GM13977 (cell line): ENCODE results near the gene ARHGEF2.

ENCODE experiments used
- DNase-seq: peaks from one replicate; pipeline ENCODE4 v3.0.0; 2012; ENCODE audit warnings: low spot score
- in situ Hi-C: fragments of 300-500 bp; cut with MboI; formaldehyde crosslinking; loops from one replicate; pipeline ENCODE4 v1.12.0; 2022; ENCODE audit warnings: low sequenced_read_pairs, low pct_unique_long_range_greater_than_20kb, mixed read lengths, inconsistent platforms; ENCODE audit not compliant: unreplicated experiment
- TF ChIP-seq, protein P1 (sequence below): IDR thresholded peaks from 2 replicates; pipeline ENCODE4 v1.5.1; 2012; ENCODE audit warnings: mild to moderate bottlenecking, control low read depth; ENCODE audit not compliant: insufficient read depth; ENCODE audit errors: extremely low read depth, missing control alignments

ARHGEF2 gene

DNA sequence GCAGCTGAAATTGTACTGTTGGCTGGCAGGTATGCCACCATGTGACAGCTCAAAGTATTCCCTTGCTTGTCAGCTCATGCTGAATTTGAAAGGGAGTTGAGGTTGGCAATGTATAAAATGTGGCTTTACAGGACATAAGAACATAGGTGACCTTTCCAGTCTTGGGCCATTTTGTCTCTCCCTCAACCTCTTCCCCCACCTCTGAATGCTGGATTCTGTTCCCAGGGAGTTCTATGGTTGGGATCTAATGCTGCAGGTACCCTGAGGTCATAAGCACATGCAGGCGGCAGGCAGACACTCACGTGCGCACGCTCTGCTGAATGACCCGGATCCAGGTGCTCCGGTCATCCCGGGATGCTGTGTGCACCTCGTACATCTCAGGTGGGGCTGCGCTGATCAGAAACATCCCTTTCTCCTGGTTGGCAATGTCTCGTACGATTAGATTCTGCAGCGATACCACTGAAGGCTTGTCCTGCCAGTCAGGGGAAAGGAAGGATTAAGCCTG, 20.9 kb downstream of the ARHGEF2 start:
- TF ChIP-seq, protein P1, sequence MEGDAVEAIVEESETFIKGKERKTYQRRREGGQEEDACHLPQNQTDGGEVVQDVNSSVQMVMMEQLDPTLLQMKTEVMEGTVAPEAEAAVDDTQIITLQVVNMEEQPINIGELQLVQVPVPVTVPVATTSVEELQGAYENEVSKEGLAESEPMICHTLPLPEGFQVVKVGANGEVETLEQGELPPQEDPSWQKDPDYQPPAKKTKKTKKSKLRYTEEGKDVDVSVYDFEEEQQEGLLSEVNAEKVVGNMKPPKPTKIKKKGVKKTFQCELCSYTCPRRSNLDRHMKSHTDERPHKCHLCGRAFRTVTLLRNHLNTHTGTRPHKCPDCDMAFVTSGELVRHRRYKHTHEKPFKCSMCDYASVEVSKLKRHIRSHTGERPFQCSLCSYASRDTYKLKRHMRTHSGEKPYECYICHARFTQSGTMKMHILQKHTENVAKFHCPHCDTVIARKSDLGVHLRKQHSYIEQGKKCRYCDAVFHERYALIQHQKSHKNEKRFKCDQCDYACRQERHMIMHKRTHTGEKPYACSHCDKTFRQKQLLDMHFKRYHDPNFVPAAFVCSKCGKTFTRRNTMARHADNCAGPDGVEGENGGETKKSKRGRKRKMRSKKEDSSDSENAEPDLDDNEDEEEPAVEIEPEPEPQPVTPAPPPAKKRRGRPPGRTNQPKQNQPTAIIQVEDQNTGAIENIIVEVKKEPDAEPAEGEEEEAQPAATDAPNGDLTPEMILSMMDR: no peak
- in situ Hi-C loops: no loop called here
- DNase-seq: no peak

DNA sequence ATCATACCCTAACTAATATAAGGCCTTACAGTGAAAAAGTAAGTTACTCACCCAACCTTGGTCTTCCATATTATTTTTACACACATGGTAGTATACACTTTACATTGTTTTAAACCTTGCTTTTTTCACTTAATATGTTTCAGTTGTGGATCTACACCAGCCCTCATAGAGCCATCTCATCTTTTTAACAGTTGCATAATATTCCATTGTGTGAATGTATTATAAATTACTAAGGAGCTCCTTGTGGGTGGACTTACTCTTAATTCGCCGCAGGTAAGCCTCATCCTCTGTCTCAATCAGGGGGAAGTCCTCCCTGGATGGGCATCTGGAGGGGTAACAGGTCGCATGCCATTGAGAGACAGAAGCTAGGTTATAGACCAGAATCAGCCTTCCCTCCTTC, 23.7 kb downstream of the ARHGEF2 start:
- DNase-seq: no peak
- in situ Hi-C loops: no loop called here

DNA sequence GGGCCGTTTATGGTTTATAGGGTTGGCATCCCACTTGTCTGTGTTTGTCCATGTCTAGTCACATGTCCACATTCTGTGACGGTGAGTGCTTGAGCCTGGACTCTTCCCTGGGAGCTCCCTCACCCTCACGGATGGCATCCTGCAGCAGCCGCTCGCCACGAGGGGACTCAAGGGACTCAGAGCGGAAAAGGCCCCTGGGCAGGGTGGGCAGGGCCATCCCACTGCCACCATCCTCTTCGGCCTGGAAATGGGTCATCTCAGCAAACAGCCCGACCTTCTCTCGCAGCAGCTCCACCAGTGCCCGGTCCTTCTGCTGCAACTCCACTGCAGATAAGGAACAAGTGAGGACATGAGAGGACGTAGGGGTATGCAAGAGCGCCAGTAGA, 25.8 kb downstream of the ARHGEF2 start:
- in situ Hi-C loops: no loop called here
- TF ChIP-seq, protein P1: no peak
- DNase-seq: no peak

More for the DNA sequence above, 23.7 kb downstream of the ARHGEF2 start:
- TF ChIP-seq, protein P1: no peak

DNA sequence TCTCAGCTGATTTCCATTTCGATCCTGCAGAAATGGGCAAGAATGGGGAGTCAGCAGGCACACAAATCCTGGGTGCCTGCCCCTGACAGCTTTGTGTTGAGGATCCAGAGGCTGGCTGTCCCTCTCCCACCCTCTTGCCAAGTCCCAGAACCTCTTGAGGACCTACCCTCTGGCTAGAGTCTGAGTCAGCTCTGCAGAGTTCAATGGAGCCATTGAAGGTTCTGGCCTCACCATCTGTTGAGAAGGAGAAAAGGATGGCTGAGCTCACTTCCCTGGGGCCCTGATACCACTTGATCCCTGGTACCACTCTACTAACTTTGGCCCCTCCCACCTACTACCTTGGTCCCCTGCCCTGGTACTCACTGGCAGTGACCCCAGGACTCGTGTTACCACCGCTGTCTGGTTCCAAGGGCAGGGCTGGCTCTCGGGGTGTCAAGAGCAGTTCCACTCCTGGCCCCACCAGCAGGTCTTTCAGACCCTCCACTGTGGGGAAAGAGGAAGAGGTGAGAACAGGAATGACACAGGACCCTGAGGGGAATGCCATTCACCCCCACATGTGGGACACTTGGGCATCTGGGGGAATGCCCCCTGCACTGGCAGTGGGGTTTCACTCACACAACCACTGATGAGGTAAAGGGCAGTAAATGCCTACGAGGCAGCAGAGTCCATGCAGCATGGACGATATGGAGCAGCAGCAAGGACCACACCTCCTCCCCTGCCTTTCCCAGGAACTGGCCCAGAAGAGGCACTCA, 26.4 kb downstream of the ARHGEF2 start:
- TF ChIP-seq, protein P1: no peak
- in situ Hi-C loops: no loop called here
- DNase-seq: no peak

DNA sequence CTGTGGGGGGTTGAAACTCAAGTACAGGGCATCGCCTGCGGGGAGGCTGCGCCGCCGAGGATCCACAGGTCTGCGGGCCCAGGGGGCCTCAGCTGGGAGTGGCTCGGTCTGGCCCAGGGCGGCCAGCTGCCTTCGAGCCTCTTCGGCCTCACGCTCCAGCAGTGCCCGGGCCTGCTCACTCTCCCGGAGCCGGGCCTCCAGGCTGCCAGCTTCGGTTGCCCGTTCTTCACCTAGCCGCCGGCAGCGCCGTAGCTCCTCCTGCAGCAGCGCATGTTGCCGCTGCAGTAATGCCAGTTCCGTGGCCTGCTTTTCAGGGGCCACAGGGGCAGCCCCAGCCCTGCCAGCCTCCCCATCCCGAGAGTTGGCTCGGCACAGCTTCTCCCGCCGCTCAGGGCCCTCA, 27.5 kb downstream of the ARHGEF2 start:
- no peak for DNase-seq
- in situ Hi-C loops: no loop called here
- TF ChIP-seq, protein P1: no peak

DNA sequence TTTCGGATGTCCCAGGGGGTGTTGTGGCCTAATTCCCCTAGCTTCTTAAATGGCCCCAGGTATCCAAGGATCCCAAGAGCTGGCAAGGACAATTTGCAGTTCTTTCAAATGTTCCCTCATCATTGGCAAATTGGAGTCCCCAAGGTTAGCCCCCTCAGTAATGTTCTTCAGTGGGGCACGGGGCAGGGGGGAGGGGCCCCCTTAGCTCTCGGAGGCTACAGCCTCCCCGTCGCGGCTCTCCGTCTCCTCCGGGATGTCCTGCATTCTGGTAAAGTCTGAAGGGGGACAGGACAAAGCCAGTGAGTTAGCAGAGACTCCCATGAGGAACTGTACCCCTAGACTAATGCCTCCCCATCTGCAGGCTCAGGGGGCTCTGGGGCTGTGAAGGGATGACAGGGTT, 30.6 kb downstream of the ARHGEF2 start:
- TF ChIP-seq, protein P1: no peak
- in situ Hi-C loops: no loop called here
- DNase-seq: no peak
